Activated CD8-positive, alpha-beta T cell treated with anti-CD3 and anti-CD28 coated beads for 36 hours (primary cell): ENCODE data around the gene PAH. TPM values are rescaled to one million over a fixed set of nuclear protein-coding genes. Genes with fewer than 3 reads are reported as not detected.
A peak's percentile ranks its signal among the peaks of the same experiment; 100 is the strongest.

Source experiments
- ATAC-seq: fragments of 200-7000 bp; cut with Tn5 transposase; one replicate; pipeline ENCODE4 v1.10.0; 2021; ENCODE audit warnings: mild to moderate bottlenecking, moderate library complexity
- CTCF ChIA-PET: fragments of 350-600 bp; sonication (Branson Sonifier 250); formaldehyde crosslinking; loops from one replicate; lab custom pipeline; 2021; ENCODE audit warnings: antibody characterized with exemption; lab: Charles Lee
- POLR2A ChIA-PET: fragments of 350-600 bp; sonication (Branson Sonifier 250); formaldehyde crosslinking; loops from one replicate; lab custom pipeline; 2021; ENCODE audit warnings: antibody characterized with exemption; lab: Charles Lee
- DNase-seq: peaks from one replicate; pipeline ENCODE4 v3.0.0-alpha.2; 2020
- H3K27ac Mint-ChIP-seq: one replicate; pipeline ENCODE4 v1.8.0; 2021; ENCODE audit warnings: mild to moderate bottlenecking, mixed read lengths
- H3K27me3 Mint-ChIP-seq: one replicate; pipeline ENCODE4 v1.8.0; 2021; ENCODE audit warnings: mixed read lengths
- H3K36me3 Mint-ChIP-seq: one replicate; pipeline ENCODE4 v1.8.0; 2021; ENCODE audit warnings: low read depth, mixed read lengths
- H3K4me1 Mint-ChIP-seq: one replicate; pipeline ENCODE4 v1.8.0; 2021; ENCODE audit warnings: low read depth, mixed read lengths
- H3K4me3 Mint-ChIP-seq: one replicate; pipeline ENCODE4 v1.8.0; 2021; ENCODE audit warnings: mild to moderate bottlenecking, moderate library complexity, mixed read lengths
- H3K9me3 Mint-ChIP-seq: one replicate; pipeline ENCODE4 v1.8.0; 2021; ENCODE audit warnings: mixed read lengths
- intact Hi-C: fragments of 100-400 bp; cut with micrococcal nuclease; formaldehyde crosslinking; loops from one replicate; pipeline ENCODE4 v1.10.0; 2022
- total RNA-seq, 2 experiments: library from RNA; stranded (reverse); gene quantifications; one replicate each; pipeline ENCODE4 v1.2.3, GENCODE V29; 2021
- TF ChIP-seq, protein P1 (sequence below): fragments of 200-600 bp; IDR thresholded peaks from one replicate; pipeline ENCODE4 v1.8.0; 2022; ENCODE audit warnings: antibody characterized with exemption, mild to moderate bottlenecking

The PAH gene
- total RNA-seq: not detected

- Mint-ChIP-seq H3K27me3 (peaks cover 18% of the 10 kb centered on the region), H3K27ac (no peak within 1 kb of the TSS)
- CTCF ChIA-PET: interaction anchor here (0.8 to 1.8 kb wide), 7 partner anchors 19 to 978 kb away, joined by 3 to 6 read pairs (median 3); no protein-coding TSS in a partner anchor
These were observed at the start of gene PAH for GRCh38 chr12:102917026-102917787. PAH (minus strand) TSS chr12:102917244; CDS start chr12:102917130, 114 bp downstream.

GRCh38 chr12:102966200-102966863 is 49.3 kb upstream of the PAH start:
- peaks cover 3% of the 10 kb centered on the region for H3K9me3 Mint-ChIP-seq
- peaks cover 74% of the 10 kb centered on the region for H3K27me3 Mint-ChIP-seq
- ATAC-seq (no peak), DNase-seq (no peak)
- H3K4me3 Mint-ChIP-seq: no peak overlapping the region
- TF ChIP-seq, protein P1, sequence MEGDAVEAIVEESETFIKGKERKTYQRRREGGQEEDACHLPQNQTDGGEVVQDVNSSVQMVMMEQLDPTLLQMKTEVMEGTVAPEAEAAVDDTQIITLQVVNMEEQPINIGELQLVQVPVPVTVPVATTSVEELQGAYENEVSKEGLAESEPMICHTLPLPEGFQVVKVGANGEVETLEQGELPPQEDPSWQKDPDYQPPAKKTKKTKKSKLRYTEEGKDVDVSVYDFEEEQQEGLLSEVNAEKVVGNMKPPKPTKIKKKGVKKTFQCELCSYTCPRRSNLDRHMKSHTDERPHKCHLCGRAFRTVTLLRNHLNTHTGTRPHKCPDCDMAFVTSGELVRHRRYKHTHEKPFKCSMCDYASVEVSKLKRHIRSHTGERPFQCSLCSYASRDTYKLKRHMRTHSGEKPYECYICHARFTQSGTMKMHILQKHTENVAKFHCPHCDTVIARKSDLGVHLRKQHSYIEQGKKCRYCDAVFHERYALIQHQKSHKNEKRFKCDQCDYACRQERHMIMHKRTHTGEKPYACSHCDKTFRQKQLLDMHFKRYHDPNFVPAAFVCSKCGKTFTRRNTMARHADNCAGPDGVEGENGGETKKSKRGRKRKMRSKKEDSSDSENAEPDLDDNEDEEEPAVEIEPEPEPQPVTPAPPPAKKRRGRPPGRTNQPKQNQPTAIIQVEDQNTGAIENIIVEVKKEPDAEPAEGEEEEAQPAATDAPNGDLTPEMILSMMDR: no peak
- no peaks in the 10 kb centered on the region for H3K36me3 Mint-ChIP-seq
- intact Hi-C loops: no loop called here
- H3K4me1 Mint-ChIP-seq: peaks cover 25% of the 10 kb centered on the region
- H3K27ac Mint-ChIP-seq: no peak overlapping the region
- POLR2A ChIA-PET: no interaction called here
- CTCF ChIA-PET: interaction anchor here (2.8 kb wide), 1 partner anchor 18 kb away, joined by 11 read pairs; no protein-coding TSS in a partner anchor

More at GRCh38 chr12:102917026-102917787, at the start of gene PAH:
- TF ChIP-seq, protein P1: peak; percentile 14
- POLR2A ChIA-PET: no interaction called here
- Mint-ChIP-seq H3K9me3 (no peaks in the 10 kb centered on the region), H3K4me1 (peaks cover 3% of the 10 kb centered on the region), H3K4me3 (peak within 1 kb of the TSS; percentile 57), H3K36me3 (no peaks in the 10 kb centered on the region)
- intact Hi-C loops: no loop called here
- DNase-seq (peak; percentile 28), ATAC-seq (peak; percentile 64)

- ChIA-PET CTCF (interaction anchor here (2.8 kb wide), 1 partner anchor 17 kb away, joined by 11 read pairs; no protein-coding TSS in a partner anchor), POLR2A (no interaction called here)
- Mint-ChIP-seq H3K27ac (no peak overlapping the region), H3K36me3 (no peaks in the 10 kb centered on the region), H3K9me3 (peaks cover 3% of the 10 kb centered on the region), H3K4me3 (peak overlapping the region; percentile 59), H3K27me3 (peaks cover 77% of the 10 kb centered on the region), H3K4me1 (peaks cover 25% of the 10 kb centered on the region)
- ATAC-seq (no peak), DNase-seq (no peak)
- TF ChIP-seq, protein P1: no peak
- intact Hi-C loops: no loop called here
These were observed 48.5 kb upstream of the PAH start for GRCh38 chr12:102965281-102966155.

GRCh38 chr12:102964872-102965271 is 47.8 kb upstream of the PAH start:
- Mint-ChIP-seq H3K4me1 (peaks cover 25% of the 10 kb centered on the region), H3K36me3 (no peaks in the 10 kb centered on the region), H3K9me3 (peaks cover 3% of the 10 kb centered on the region), H3K27me3 (peaks cover 79% of the 10 kb centered on the region), H3K27ac (no peak overlapping the region), H3K4me3 (peak overlapping the region; percentile 59)
- intact Hi-C loops: no loop called here
- CTCF ChIA-PET: interaction anchor here (1.3 to 2.8 kb wide), 2 partner anchors 17 to 584 kb away, joined by 4 to 11 read pairs; no protein-coding TSS in a partner anchor
- TF ChIP-seq, protein P1: no peak
- ATAC-seq (peak; percentile 60), DNase-seq (peak; percentile 52)
- POLR2A ChIA-PET: no interaction called here
